HG02943 (cell line): Measurements from ENCODE around the gene FIBCD1.

Experiments used
- ATAC-seq: cut with Tn5 transposase; IDR thresholded peaks from one replicate; pipeline ENCODE4 v1.9.1; 2021; ENCODE audit warnings: mild to moderate bottlenecking, low read depth, moderate library complexity; ENCODE audit not compliant: unreplicated experiment

FIBCD1 gene

DNA sequence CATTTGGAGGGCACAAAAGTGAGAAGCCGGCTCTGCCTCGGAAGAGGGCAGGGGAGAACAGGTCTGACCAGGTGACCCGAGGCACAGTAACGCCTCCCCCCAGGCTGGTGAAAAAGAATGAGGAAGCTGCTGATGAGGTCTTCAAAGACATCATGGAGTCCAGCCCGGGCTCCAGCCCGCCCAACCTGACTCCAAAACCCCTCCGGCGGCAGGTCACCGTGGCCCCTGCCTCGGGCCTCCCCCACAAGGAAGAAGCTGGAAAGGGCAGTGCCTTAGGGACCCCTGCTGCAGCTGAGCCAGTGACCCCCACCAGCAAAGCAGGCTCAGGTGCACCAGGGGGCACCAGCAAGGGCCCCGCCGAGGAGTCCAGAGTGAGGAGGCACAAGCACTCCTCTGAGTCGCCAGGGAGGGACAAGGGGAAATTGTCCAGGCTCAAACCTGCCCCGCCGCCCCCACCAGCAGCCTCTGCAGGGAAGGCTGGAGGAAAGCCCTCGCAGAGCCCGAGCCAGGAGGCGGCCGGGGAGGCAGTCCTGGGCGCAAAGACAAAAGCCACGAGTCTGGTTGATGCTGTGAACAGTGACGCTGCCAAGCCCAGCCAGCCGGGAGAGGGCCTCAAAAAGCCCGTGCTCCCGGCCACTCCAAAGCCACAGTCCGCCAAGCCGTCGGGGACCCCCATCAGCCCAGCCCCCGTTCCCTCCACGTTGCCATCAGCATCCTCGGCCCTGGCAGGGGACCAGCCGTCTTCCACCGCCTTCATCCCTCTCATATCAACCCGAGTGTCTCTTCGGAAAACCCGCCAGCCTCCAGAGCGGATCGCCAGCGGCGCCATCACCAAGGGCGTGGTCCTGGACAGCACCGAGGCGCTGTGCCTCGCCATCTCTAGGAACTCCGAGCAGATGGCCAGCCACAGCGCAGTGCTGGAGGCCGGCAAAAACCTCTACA is 54.2 kb downstream of the FIBCD1 start:
- ATAC-seq: no peak

DNA sequence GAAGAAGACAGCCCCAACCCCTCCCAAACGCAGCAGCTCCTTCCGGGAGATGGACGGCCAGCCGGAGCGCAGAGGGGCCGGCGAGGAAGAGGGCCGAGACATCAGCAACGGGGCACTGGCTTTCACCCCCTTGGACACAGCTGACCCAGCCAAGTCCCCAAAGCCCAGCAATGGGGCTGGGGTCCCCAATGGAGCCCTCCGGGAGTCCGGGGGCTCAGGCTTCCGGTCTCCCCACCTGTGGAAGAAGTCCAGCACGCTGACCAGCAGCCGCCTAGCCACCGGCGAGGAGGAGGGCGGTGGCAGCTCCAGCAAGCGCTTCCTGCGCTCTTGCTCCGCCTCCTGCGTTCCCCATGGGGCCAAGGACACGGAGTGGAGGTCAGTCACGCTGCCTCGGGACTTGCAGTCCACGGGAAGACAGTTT is 54.9 kb downstream of the FIBCD1 start:
- no peak for ATAC-seq

DNA sequence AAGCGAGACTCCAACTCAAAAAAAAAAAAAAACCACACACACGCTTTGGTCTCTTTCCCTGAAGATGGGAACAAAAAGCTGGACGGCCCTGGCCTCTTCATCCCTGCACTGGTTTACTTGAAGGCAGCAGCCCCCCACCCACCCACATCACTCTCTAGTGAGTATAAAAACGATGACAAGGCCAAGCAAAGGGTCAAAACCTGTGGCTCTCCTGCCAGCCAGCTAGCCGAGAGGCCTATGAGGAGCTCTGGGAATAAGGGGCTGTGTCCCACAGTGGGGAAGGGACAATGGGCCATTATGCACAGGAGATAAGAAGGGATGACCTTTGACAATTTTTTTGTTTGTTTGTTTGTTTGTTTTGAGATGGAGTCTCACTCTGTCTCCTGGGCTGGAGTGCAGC is 55.6 kb downstream of the FIBCD1 start:
- no peak for ATAC-seq

DNA sequence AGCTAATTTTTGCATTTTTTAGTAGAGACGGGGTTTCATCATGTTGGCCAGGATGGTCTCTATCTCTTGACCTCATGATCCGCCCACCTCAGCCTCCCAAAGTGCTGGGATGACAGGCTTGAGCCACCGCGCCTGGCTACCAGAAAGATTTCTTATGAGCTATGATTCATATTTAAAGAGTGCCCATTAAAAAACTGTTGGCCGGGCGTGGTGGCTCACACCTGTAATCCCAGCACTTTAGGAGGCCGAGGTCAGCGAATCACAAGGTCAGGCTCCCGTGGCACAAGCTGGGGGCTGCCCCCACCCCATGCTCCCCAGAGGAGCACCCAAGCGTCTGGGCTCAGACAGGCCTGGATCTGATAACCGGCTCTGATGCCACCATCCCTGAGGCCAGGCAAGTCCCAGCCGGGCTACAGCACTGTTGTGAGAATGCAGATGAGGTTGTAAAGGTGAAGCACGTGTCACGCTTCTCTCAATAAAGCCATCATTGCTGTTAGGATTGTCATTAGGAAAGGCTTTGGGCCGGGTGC is 56.3 kb downstream of the FIBCD1 start:
- ATAC-seq: no peak

DNA sequence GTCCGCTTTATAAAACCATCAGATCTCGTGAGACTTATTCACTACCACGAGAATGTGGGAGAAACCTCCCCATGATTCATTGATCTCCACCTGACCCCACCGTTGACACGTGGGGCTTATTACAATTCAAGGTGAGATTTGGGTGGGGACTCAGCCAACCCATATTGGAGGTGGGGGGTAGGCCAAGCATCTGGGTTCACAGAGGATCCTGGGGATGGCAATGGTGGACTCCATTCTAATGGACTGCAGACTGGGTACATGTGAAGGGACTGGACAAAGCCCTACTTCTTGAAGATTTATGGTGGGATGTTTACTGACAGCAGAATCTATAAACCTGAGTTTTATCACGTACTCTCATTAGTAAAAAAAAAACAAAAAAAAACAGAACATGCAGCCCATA is 57.5 kb downstream of the FIBCD1 start:
- ATAC-seq: no peak

DNA sequence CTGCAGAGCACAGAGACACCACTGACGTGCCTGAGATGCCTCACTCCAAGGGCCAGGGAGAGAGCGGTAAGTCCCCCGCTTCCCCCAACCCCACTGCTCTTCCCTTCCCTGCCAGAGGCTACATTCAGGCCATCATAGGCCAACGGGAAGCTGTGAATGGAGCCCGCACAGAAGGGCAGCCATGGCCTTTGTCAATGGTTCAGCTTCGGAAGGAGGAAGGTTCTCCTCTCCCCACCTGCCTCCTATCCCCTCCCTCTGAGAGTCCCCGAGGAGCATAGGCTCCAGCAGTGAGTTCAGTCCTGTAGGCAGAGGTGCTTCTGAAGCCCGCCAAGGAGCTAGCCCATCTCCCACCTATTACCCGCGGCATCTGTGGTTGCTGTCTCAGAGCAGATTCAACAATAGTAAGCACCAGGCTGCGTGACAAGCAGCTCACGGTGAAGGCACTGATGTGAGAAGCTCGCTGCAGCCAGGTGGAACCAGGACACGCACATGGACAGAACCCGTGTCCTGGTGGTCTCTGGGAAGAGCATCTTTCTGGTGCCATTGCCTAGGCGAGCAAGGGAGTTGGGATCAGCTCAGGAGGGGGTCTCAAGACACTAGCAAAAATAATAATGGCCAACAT is 58.3 kb downstream of the FIBCD1 start:
- ATAC-seq: no peak

DNA sequence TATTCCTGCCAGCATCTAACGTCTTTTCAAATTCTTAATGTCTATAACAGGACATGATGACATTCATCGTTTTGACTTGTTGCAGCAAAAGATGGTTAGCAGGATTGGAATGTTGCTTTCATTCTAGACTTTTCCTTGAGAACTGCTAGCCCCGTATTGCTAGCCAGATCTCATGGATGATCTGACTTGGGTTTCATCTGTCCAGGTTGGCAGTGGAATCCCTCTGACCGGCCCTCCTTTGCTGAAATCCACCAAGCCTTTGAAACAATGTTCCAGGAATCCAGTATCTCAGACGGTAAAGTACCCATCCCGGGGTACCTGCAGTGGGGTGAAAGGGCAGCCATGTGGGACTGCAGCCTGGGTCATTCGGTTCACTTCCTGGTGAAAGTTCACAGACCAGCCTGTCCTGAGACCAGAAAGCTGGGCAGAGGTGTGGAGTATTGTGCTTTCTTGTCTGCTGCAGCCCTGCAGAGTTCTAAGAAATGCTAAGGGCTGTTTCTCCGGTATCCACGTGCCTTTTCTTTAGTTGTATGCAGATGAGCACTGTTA is 59.1 kb downstream of the FIBCD1 start:
- no peak for ATAC-seq

DNA sequence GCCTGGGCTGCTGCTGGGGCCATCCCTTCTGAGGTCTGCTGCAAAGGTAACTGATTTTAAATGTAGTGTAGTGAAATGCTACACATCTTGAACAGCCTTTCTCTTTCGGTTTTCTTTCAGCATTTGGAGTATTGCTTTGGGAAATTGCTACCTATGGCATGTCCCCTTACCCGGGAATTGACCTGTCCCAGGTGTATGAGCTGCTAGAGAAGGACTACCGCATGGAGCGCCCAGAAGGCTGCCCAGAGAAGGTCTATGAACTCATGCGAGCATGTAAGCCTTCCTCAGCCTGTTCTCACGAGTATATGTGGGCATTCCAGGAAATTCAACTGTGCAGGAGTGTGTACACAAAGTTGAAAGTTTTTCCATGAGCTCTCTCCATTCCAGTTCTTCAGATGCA is 60.8 kb downstream of the FIBCD1 start:
- no peak for ATAC-seq

DNA sequence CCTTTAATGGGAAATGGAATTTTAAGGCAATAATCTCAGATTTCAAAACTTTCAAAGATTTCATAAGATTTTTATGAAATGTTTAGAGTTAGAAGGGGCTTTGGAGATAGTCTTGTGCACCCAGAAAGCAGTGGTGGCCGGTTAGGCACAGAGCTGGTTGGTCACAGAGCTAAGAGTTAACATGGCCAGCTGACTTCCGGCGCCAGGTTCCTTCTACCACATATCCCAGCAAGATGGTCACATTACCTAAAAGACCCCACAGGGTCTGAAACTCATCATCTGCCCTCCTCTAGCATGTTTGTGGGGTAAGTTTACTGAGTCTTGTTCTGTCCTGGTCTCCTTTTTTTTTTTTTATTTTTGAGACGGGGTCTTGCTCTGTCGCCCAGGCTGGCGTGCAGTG is 61.7 kb downstream of the FIBCD1 start:
- no peak for ATAC-seq

DNA sequence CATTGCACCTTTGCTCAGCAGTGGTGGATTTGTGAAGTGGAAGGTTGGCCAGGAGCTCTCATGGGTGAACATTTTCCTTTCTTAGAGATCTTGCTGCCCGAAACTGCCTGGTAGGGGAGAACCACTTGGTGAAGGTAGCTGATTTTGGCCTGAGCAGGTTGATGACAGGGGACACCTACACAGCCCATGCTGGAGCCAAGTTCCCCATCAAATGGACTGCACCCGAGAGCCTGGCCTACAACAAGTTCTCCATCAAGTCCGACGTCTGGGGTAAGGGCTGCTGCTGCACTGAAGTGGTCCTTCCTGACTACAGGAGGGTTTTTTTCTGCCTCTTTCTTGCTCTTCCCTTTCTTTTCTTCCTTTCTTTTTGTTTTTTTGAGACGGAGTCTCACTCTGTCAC is 64.3 kb downstream of the FIBCD1 start:
- ATAC-seq: no peak

DNA sequence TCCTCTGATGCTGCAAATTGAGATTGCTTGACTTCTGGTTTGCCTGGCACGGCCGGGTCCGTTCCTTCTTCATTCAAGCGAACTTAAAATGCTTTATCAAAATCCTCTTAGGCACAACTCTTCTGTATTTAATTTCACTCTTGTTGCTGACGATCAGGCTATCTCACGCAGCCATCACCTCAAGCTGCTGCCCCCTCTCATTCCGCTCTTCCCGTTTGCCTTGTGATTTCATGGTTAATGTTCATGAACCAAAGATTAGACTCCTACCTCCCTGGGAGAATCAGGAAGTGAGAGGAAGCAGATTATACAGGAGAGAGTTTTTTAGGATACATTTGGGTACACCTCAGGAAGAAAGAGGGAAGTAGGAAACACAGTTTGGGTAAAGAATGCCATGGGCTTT is 65.1 kb downstream of the FIBCD1 start:
- no peak for ATAC-seq

DNA sequence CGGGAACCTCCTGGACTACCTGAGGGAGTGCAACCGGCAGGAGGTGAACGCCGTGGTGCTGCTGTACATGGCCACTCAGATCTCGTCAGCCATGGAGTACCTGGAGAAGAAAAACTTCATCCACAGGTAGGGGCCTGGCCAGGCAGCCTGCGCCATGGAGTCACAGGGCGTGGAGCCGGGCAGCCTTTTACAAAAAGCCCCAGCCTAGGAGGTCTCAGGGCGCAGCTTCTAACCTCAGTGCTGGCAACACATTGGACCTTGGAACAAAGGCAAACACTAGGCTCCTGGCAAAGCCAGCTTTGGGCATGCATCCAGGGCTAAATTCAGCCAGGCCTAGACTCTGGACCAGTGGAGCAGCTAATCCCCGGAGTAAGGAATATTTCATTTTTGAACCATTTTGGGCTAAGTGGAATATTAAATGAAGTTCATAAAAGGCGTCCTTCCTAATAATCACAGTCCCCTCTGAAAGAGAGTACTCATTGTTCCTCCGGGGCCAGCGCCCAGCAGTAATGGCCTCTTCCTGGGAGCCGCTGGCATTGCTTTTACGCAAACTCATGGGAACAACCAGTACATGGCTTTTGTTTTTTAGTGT is 66.0 kb downstream of the FIBCD1 start:
- ATAC-seq: no peak

DNA sequence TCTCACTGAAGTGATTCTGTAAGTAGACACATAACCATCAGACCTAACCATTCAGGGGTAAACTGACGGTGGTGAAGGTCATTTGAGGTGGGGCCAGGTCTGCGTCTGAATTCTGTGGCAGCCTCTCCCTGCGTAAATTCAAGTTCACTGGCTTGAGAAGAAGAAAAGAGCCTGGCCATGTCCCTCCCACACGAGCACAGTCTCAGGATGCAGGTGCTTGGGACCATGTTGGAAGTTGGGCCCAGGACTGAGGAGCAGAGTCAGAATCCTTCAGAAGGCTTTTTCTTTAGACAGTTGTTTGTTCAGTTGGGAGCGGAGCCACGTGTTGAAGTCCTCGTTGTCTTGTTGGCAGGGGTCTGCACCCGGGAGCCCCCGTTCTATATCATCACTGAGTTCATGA is 66.5 kb downstream of the FIBCD1 start:
- no peak for ATAC-seq

DNA sequence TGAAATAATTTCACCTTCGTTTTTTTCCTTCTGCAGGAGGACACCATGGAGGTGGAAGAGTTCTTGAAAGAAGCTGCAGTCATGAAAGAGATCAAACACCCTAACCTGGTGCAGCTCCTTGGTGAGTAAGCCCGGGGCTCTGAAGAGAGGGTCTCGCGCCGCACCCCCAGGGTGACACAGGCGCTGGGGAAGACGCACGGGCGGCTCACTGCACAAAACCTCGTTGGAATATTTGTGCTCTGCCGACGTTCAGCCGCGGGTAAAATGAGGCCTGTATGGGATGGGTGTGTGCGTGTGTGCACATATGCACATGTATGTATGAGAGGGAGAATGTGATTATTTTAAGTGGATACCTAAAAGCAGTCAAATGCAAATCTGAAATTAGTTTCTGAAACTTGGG is 67.0 kb downstream of the FIBCD1 start:
- no peak for ATAC-seq

DNA sequence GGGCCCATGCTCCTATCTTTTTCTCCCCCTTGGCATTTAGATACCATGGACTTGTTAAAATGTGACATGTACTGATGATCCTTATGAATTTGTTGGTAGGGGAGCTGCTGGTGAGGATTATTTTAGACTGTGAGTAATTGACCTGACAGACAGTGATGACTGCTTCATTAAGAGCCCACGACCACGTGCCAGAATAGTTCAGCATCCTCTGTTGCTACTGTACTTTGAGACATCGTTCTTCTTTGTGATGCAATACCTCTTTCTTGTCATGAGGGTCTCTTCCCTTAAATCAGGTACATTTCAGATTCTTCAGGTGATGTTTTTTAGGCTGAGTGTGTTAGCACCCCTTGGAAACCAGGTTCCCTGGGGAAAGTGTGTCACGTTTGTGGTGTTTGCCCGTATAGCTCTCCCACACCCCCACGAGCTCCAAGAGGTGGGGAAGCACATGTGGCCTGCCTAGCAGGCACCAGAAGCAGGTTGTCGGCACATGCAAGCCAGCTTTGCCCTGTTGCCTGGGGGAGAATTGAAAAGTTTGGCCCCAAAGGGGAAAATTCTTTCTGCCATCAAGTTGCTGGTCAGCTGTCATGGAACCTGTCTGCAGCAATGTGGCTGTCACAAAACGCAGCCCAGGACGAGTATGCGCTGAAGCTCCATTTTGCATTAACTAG is 67.5 kb downstream of the FIBCD1 start:
- ATAC-seq: no peak

DNA sequence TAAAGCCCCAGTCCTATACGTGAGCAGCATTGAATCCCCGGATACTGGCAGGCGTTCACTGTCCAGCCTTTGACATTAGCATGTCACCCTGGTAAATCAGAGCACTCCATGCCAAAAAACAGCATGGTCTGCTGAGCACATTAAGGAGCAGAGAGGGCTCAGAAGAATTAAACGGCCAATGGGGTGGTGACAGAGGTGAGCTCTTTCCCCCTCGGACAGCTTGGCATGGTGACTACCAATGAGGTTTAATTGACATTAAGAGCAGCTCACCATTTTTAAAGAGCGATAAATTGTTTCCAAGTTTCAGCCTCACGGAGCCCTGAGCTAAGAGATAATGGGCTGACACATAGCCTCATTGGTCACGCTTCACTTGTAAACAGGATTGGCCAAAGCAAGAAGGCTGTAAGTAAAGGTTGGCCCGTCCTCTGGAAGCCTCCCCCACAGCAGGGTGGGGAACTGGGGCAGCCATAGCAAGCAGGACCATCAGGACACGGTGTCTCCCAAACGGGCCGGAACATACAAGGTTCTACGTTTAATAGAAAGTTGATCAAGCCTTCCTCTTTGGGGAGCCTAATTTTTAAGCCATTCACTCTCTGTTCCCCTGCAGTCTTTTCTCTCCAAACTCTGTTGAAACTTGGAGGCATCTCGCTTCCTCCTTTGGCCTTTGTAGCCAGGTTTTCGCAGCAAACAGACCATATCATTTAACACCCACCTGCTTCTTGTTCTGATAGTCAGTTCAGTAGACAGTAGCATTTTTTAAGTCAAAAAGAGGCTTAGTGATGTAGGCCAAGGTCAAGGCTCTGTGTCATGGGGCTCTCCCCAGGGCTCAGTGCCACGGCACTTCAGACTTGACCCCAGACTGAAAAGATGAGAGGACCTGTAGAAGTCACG is 68.3 kb downstream of the FIBCD1 start:
- ATAC-seq: no peak

DNA sequence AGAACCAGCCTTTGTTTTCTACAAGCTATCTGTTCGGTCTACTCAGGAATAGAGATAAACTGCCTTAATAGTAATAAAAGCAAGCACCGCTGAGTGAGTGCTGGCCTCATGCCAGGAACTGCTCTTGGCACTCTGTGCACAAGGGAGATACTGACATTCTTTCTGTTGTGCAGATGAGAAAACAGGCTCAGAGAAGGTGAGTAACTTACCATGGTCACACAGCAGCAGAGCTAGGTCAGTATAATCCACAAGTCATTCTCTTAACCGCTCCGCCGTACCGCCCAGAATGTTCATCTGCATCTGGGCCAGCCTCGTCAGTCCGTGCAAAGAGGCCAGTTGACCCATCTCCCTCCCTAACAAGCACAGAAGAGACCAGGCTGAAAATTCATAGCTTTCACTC is 69.8 kb downstream of the FIBCD1 start:
- no peak for ATAC-seq

DNA sequence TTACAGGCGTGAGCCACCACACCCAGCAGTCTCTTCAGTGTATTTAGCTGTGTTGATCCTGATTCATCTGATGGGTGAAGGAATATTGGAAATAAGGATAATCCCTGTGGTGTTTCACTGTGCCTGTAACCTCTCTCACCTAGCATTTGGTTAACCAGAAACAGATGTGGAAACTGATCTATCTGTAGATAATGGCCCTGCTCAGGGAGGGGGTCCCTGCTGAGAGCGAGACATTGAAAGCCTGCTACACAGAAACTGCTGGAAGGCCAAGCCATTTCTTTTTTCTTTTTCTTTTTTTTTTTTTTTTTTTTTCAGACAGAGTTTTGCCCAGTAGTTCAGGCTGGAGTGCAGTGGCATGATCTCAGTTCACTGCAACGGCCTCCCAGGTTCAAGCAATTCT is 70.8 kb downstream of the FIBCD1 start:
- ATAC-seq: no peak

DNA sequence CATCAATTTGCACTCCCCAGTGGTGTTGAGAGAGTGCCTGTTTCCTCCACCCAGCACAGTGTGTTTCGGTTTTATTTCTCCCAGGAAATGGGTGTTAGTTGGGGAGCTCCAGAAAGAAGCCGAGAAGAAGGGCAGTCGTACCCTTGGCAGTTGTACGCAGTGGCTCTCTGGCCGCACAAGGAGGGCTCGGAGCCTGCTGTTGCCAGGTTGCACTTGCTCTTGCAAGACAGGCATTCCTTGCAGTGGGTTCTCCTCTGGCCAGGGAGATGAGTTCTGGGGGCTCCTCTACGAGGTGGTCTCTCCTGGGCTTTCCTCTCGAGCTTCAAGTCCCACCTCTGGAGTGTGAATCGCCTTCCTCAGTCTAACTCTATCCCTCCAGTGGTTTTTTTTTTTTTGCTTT is 71.5 kb downstream of the FIBCD1 start:
- ATAC-seq: no peak
